ENCODE results near the gene TXK. TPM values are rescaled to one million over a fixed set of nuclear protein-coding genes. Genes with fewer than 3 reads are reported as not detected.

The TXK gene
- total and polyA plus RNA-seq, 2 of the 13 experiments (the other 11 are each of a cell fraction or from before 2014, with no cell fraction given) = not detected

DNA sequence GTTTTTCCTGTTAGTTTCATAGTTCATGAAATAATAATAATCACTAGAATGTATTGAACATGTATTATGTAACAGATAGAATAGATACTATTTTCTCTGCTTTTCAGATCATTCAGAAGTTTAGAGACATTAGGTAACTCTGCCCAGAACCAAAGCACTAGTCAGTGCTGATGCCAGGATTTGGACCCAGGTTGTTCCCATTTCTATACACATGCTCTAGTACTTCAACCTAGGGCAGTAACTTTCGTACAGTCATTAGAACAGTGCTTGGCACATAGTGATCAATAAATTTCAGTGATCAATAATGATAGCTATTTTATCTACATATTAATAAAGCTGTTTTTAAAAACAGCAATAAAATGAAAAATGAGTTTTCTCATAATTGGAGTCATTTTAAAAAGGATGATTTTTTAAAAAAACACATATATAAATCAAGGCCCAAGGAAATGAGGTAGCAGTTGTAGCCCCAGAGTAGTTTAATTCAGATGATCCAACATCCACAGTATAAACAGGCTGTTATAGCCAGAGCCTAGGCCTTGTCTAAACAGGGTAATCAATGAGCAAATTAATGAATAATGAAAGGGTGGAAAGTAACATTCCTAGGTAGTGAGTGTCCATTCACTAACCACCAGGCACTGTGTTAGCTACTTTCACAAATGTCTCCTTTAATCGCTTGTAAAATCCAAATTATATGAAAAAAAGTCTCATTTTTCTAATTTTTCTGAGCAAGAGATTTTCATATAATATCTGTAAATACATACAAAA, 25.6 kb downstream of the TXK start:
- Histone ChIP-seq H3K36me3 (replicated peaks in 1 of 2; ENCODE audit: control insufficient read depth in 1 of 2, insufficient read depth in 2 of 2, low read length in 2 of 2) (no peaks in the 10 kb centered on the region), H3K4me1 (ENCODE audit: insufficient read depth, low read length) (no peaks in the 10 kb centered on the region), H2AFZ (ENCODE audit: low read length) (no peak overlapping the region), H3K9me3 (ENCODE audit: low read length) (no peaks in the 10 kb centered on the region), H3K4me3 (replicated peaks in 1 of 3; ENCODE audit: insufficient read depth in 1 of 3, low read depth in 2 of 3, low read length in 3 of 3) (no peak overlapping the region), H3K27me3 (ENCODE audit: control insufficient read depth in 1 of 2, insufficient read depth in 2 of 2, low read length in 2 of 2) (no peaks in the 10 kb centered on the region), H3K79me2 (ENCODE audit: insufficient read depth, low read length) (no peaks in the 10 kb centered on the region), H4K20me1 (ENCODE audit: insufficient read depth, low read length) (no peaks in the 10 kb centered on the region), H3K9ac (ENCODE audit: insufficient read depth, low read depth, low read length) (no peak overlapping the region), H3K27ac (ENCODE audit: extremely low read length, insufficient read depth, low read length) (no peak overlapping the region), H3K4me2 (ENCODE audit: low read depth, low read length) (no peak overlapping the region)
- POLR2A ChIA-PET = no interaction called here
- intact Hi-C loops (cut with micrococcal nuclease; ENCODE audit: unreplicated experiment) (no loop called here), in situ Hi-C loops (cut with HindIII; ENCODE audit: extremely low pct_ligation_motif_present, low pct_unique_long_range_greater_than_20kb) (no loop called here)
- CTCF ChIA-PET (ENCODE audit: low intra/inter-chr PET ratio, low total read pairs) = no interaction called here
- 20% methylated on average over 2 of the region's 2 CpGs for WGBS (ENCODE audit: low lambda C conversion rate)
- ATAC-seq (peak; percentile 64), FAIRE-seq (no peak), DNase-seq (ENCODE audit: low spot score) (no peak)
- BruUV-seq (replicated peaks) = no TSS peak
- no peak for TF ChIP-seq EEA1 (CRISPR knock-in tag; IDR thresholded peaks at IDR 0.05; ENCODE audit: borderline replicate concordance)
- no peak for TF ChIP-seq RBFOX2 (IDR thresholded peaks at IDR 0.05; ENCODE audit: low read depth, low read length)
- TF ChIP-seq ZNF326 (CRISPR knock-in tag; IDR thresholded peaks at IDR 0.05; ENCODE audit: borderline replicate concordance) = no peak

- no peak for FAIRE-seq
- Histone ChIP-seq H3K36me3 (replicated peaks in 1 of 2; ENCODE audit: control insufficient read depth in 1 of 2, insufficient read depth in 2 of 2, low read length in 2 of 2) (no peaks in the 10 kb centered on the region), H3K27me3 (ENCODE audit: control insufficient read depth in 1 of 2, insufficient read depth in 2 of 2, low read length in 2 of 2) (no peaks in the 10 kb centered on the region), H4K20me1 (ENCODE audit: insufficient read depth, low read length) (no peaks in the 10 kb centered on the region), H3K4me1 (ENCODE audit: insufficient read depth, low read length) (no peaks in the 10 kb centered on the region), H3K4me2 (ENCODE audit: low read depth, low read length) (no peak overlapping the region), H3K9me3 (ENCODE audit: low read length) (no peaks in the 10 kb centered on the region), H3K79me2 (ENCODE audit: insufficient read depth, low read length) (no peaks in the 10 kb centered on the region), H3K27ac (ENCODE audit: extremely low read length, insufficient read depth, low read length) (no peak overlapping the region), H3K9ac (ENCODE audit: insufficient read depth, low read depth, low read length) (no peak overlapping the region), H3K4me3 (replicated peaks in 1 of 3; ENCODE audit: insufficient read depth in 1 of 3, low read depth in 2 of 3, low read length in 3 of 3) (no peak overlapping the region), H2AFZ (ENCODE audit: low read length) (no peak overlapping the region)
- no peak for ATAC-seq
- in situ Hi-C loops (cut with HindIII; ENCODE audit: extremely low pct_ligation_motif_present, low pct_unique_long_range_greater_than_20kb) = no loop called here
- ChIA-PET POLR2A (no interaction called here), CTCF (ENCODE audit: low intra/inter-chr PET ratio, low total read pairs) (no interaction called here)
- intact Hi-C loops (cut with micrococcal nuclease; ENCODE audit: unreplicated experiment) = no loop called here
- TF ChIP-seq CREB1 (IDR thresholded peaks at IDR 0.05) (peak; percentile 53; the same call in 1 of the 2 replicates), CREB1 (CRISPR knock-in tag; IDR thresholded peaks at IDR 0.05) (no peak), ATF7 (IDR thresholded peaks at IDR 0.05) (peak; percentile 83), ATF7 (CRISPR knock-in tag; IDR thresholded peaks at IDR 0.05) (no peak)
- TF ChIP-seq, protein P1, sequence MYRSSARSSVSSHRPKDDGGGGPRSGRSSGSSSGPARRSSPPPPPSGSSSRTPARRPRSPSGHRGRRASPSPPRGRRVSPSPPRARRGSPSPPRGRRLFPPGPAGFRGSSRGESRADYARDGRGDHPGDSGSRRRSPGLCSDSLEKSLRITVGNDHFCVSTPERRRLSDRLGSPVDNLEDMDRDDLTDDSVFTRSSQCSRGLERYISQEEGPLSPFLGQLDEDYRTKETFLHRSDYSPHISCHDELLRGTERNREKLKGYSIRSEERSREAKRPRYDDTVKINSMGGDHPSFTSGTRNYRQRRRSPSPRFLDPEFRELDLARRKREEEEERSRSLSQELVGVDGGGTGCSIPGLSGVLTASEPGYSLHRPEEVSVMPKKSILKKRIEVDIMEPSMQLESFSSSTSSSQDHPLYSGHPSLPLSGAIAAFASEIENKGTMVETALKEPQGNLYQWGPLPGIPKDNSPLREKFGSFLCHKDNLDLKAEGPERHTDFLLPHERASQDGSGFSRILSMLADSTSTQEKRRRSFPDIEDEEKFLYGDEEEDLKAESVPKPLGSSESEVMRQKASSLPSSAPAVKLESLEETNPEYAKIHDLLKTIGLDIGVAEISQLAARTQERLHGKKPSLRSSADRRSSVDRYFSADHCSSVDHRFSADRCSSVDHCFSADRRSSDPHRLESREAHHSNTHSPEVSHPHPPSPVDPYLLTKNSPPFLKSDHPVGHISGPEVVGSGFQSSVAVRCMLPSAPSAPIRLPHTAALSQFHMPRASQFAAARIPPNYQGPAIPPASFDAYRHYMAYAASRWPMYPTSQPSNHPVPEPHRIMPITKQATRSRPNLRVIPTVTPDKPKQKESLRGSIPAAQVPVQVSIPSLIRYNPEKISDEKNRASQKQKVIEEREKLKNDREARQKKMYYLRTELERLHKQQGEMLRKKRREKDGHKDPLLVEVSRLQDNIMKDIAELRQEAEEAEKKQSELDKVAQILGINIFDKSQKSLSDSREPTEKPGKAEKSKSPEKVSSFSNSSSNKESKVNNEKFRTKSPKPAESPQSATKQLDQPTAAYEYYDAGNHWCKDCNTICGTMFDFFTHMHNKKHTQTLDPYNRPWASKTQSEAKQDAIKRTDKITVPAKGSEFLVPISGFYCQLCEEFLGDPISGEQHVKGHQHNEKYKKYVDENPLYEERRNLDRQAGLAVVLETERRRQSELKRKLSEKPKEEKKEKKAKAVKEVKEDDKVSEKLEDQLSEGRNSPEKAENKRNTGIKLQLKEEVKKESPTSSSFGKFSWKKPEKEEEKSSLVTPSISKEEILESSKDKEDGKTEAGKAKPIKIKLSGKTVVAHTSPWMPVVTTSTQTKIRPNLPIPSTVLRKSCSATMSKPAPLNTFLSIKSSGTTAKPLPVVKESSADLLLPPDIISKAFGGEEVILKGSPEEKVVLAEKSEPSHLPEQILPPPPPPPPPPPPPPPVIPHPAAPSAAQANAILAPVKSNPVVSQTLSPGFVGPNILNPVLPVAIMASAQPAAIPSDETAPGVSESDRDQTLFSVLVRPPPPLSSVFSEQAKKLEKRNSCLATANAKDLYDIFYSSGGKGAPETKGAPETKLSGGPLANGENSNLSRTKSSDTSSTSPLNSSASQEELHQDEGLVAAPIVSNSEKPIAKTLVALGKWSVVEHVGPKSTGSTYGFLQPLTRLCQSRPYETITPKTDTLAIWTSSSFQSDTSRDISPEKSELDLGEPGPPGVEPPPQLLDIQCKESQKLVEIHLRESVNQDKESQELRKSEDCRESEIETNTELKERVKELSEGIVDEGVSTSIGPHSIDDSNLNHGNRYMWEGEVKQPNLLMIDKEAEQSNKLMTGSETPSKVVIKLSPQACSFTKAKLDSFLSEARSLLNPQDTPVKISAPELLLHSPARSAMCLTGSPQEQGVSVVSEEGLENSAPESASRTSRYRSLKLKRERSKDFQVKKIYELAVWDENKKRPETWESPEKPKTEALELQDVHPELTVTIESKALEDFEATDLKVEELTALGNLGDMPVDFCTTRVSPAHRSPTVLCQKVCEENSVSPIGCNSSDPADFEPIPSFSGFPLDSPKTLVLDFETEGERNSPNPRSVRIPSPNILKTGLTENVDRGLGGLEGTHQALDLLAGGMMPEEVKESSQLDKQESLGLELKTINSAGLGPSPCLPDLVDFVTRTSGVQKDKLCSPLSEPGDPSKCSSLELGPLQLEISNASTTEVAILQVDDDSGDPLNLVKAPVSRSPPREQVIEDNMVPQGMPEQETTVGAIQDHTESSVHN (CRISPR knock-in tag; IDR thresholded peaks at IDR 0.05) = no peak
- DNase-seq (ENCODE audit: low spot score) = no peak
- 47% methylated on average over 1 of the region's 1 CpG for WGBS (ENCODE audit: low lambda C conversion rate)
- BruUV-seq (replicated peaks) = no TSS peak
Observed at GRCh38 chr4:48105230-48105629, 28.8 kb downstream of the TXK start.

Data from HepG2 (cell line).